ENCODE results near the gene GIMAP6.

- TF ChIP-seq BACH2 (CRISPR knock-in tag; IDR thresholded peaks at IDR 0.05; ENCODE audit: borderline replicate concordance) (no peak), OSR1 (CRISPR knock-in tag; IDR thresholded peaks at IDR 0.05) (no peak), ZFP30 (CRISPR knock-in tag; IDR thresholded peaks at IDR 0.05) (no peak), POU6F1 (CRISPR knock-in tag; IDR thresholded peaks at IDR 0.05; ENCODE audit: borderline replicate concordance, low read depth) (no peak)
Observed at GRCh38 chr7:150675714-150676113, 43.5 kb upstream of the GIMAP6 start.
